Mesenchymal stem cell (in vitro differentiated cells and primary cell): Measurements from ENCODE around the gene NCEH1.
A peak's percentile ranks its signal among the peaks of the same experiment; 100 is the strongest.

ENCODE experiments used
- DNase-seq: peaks from one replicate; pipeline ENCODE4 v3.0.0-alpha.2; 2013
- H2AFZ ChIP-seq: one replicate; pipeline ENCODE4 v1.6.1; 2013; ENCODE audit warnings: low read depth, mild to moderate bottlenecking, control low read depth, inconsistent platforms, low read length, moderate library complexity
- H2AK5ac ChIP-seq: 2 replicates; pipeline ENCODE4 v1.6.1; 2013; ENCODE audit warnings: low read length, moderate library complexity, mild to moderate bottlenecking, inconsistent platforms; ENCODE audit not compliant: severe bottlenecking
- H2BK120ac ChIP-seq: one replicate; pipeline ENCODE4 v1.6.1; 2013; ENCODE audit warnings: low read depth, mild to moderate bottlenecking, inconsistent platforms, low read length, moderate library complexity
- H2BK12ac ChIP-seq, 2 experiments: one replicate each; pipeline ENCODE4 v1.6.1; 2013; ENCODE audit warnings: inconsistent platforms in 2 of 2, low read length in 2 of 2, mild to moderate bottlenecking in 2 of 2, moderate library complexity in 2 of 2, control low read depth in 1 of 2
- H2BK15ac ChIP-seq: one replicate; pipeline ENCODE4 v1.6.1; 2013; ENCODE audit warnings: mild to moderate bottlenecking, low read depth, inconsistent platforms; ENCODE audit not compliant: poor library complexity, severe bottlenecking
- H2BK5ac ChIP-seq: 2 replicates; pipeline ENCODE4 v1.6.1; 2013; ENCODE audit warnings: low read depth, mild to moderate bottlenecking, low read length, control low read depth, inconsistent platforms; ENCODE audit not compliant: poor library complexity, severe bottlenecking
- H3K14ac ChIP-seq, 2 experiments: one replicate each; pipeline ENCODE4 v1.6.1; 2013; ENCODE audit warnings: inconsistent platforms in 2 of 2, low read length in 2 of 2, control low read depth in 1 of 2, mild to moderate bottlenecking in 1 of 2, moderate library complexity in 1 of 2
- H3K18ac ChIP-seq, 2 experiments: one replicate each; pipeline ENCODE4 v1.6.1; 2013; ENCODE audit warnings: inconsistent platforms in 2 of 2, low read length in 2 of 2, control low read depth in 1 of 2, low read depth in 1 of 2, mild to moderate bottlenecking in 1 of 2
- H3K23ac ChIP-seq, 2 experiments: one replicate each; pipeline ENCODE4 v1.6.1; 2013; ENCODE audit warnings: inconsistent platforms in 2 of 2, low read length in 2 of 2, mild to moderate bottlenecking in 2 of 2, moderate library complexity in 2 of 2, control low read depth in 1 of 2
- H3K27ac ChIP-seq: 2 replicates; pipeline ENCODE4 v1.5.1; 2013; ENCODE audit warnings: mild to moderate bottlenecking, moderate library complexity, low read length, control low read depth, inconsistent platforms; ENCODE audit not compliant: poor library complexity, severe bottlenecking
- H3K27me3 ChIP-seq, 2 experiments: 2 replicates each; pipeline versions ENCODE4 v1.6.1 to v1.7.0; 2013; ENCODE audit warnings: low read length in 2 of 2, mild to moderate bottlenecking in 2 of 2, moderate library complexity in 2 of 2, control low read depth in 1 of 2, inconsistent platforms in 1 of 2; ENCODE audit not compliant: control insufficient read depth in 1 of 2, insufficient read depth in 1 of 2
- H3K36me3 ChIP-seq, 2 experiments: 2 replicates each; pipeline versions ENCODE4 v1.6.1 to v1.7.0; 2013; ENCODE audit warnings: low read length in 2 of 2, control low read depth in 1 of 2, inconsistent platforms in 1 of 2, low read depth in 1 of 2, mild to moderate bottlenecking in 1 of 2; ENCODE audit not compliant: insufficient read depth in 2 of 2, control insufficient read depth in 1 of 2
- H3K4ac ChIP-seq, 2 experiments: one replicate each; pipeline ENCODE4 v1.6.1; 2013; ENCODE audit warnings: inconsistent platforms in 2 of 2, low read length in 2 of 2, mild to moderate bottlenecking in 2 of 2, moderate library complexity in 2 of 2, control low read depth in 1 of 2, low read depth in 1 of 2
- H3K4me1 ChIP-seq: 2 replicates; pipeline ENCODE4 v1.6.1; 2013; ENCODE audit warnings: low read depth, low read length, control low read depth; ENCODE audit not compliant: control insufficient read depth, insufficient read depth
- H3K4me2 ChIP-seq: 2 replicates; pipeline ENCODE4 v1.6.1; 2013; ENCODE audit warnings: low read length, mild to moderate bottlenecking, inconsistent platforms; ENCODE audit not compliant: poor library complexity, severe bottlenecking
- H3K4me3 ChIP-seq, 2 experiments: 2 replicates each; pipeline versions ENCODE4 v1.5.1 to v1.7.0; 2013; ENCODE audit warnings: low read length in 2 of 2, mild to moderate bottlenecking in 2 of 2, control low read depth in 1 of 2, low read depth in 1 of 2; ENCODE audit not compliant: insufficient read depth in 1 of 2
- H3K79me1 ChIP-seq: replicated peaks from 2 replicates; pipeline ENCODE4 v1.6.1; 2013; ENCODE audit warnings: mild to moderate bottlenecking, control low read depth, low read length, inconsistent platforms; ENCODE audit not compliant: poor library complexity, severe bottlenecking
- H3K9ac ChIP-seq: 2 replicates; pipeline ENCODE4 v1.7.0; 2013; ENCODE audit warnings: mild to moderate bottlenecking, low read length, moderate library complexity
- H3K9me3 ChIP-seq: 2 replicates; pipeline ENCODE4 v1.7.0; 2013; ENCODE audit warnings: mild to moderate bottlenecking, low read length; ENCODE audit not compliant: control insufficient read depth
- H4K8ac ChIP-seq: one replicate; pipeline ENCODE4 v1.6.1; 2013; ENCODE audit warnings: inconsistent platforms, mild to moderate bottlenecking, low read length, moderate library complexity
- H4K91ac ChIP-seq: one replicate; pipeline ENCODE4 v1.6.1; 2013; ENCODE audit warnings: mild to moderate bottlenecking, low read length, inconsistent platforms
- WGBS: methylation state at CpG from one replicate; pipeline ENCODE4 v1.1.7; 2013; ENCODE audit warnings: mixed read lengths; 5-methylcytosine and 5-hydroxymethylcytosine counted together

The NCEH1 gene

DNA sequence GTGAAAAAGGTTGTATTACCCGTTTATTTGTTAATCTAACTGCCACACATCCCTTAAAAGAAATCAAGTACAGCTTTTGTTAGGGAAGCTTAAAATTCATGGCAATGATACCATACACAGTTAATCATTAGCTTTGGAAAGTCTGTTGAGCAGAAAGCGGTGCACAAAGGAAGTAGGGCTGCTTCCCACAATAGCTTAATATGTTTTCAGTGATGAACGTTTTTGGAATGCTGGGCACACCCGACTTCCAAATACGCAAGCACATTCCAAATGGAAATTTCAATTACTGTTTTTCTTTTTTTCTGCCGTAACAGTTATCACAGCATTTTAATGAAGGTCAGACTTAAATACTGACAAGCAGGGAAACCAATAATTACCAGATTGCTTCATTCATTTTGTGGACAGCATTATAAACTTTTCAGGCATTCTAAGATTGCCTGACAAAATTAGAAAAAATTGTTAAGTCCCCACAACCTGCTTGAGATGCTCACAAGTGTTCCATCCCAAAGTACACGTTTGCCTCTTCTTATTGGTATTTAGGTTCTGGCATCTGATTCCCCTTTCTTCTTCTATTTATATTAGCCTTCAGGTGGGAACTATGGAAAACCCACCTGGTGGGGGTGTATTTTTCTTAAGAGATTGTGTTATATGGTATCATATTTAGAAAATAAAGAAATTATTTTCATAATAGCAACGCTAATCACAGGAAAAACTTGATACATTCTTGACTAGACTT, 38.5 kb upstream of the NCEH1 start:
- H3K27ac ChIP-seq = peak overlapping the region; percentile 97
- no peak overlapping the region for H4K91ac ChIP-seq
- peak; percentile 84 for DNase-seq
- no peak overlapping the region for H3K18ac ChIP-seq
- 0% methylated on average over 5 of the region's 8 CpGs for WGBS
- H3K9me3 ChIP-seq = no peaks in the 10 kb centered on the region
- peak overlapping the region; percentile 89 for H2AK5ac ChIP-seq
- H3K4me2 ChIP-seq = no peak overlapping the region
- H3K14ac ChIP-seq = no peak overlapping the region
- peak overlapping the region in 1 of 2 experiments; percentile 89 for H3K4me3 ChIP-seq
- H2BK5ac ChIP-seq = no peak overlapping the region
- no peaks in the 10 kb centered on the region for H3K27me3 ChIP-seq
- no peak overlapping the region for H2BK12ac ChIP-seq
- no peak overlapping the region for H3K23ac ChIP-seq
- no peaks in the 10 kb centered on the region for H3K79me1 ChIP-seq
- peaks cover 2% of the 10 kb centered on the region for H3K4me1 ChIP-seq
- H2BK120ac ChIP-seq = no peak overlapping the region
- H3K9ac ChIP-seq = peak overlapping the region; percentile 99
- H4K8ac ChIP-seq = no peak overlapping the region
- H2AFZ ChIP-seq = no peak overlapping the region
- H3K4ac ChIP-seq = no peak overlapping the region
- H3K36me3 ChIP-seq = no peaks in the 10 kb centered on the region
- H2BK15ac ChIP-seq = no peak overlapping the region

DNA sequence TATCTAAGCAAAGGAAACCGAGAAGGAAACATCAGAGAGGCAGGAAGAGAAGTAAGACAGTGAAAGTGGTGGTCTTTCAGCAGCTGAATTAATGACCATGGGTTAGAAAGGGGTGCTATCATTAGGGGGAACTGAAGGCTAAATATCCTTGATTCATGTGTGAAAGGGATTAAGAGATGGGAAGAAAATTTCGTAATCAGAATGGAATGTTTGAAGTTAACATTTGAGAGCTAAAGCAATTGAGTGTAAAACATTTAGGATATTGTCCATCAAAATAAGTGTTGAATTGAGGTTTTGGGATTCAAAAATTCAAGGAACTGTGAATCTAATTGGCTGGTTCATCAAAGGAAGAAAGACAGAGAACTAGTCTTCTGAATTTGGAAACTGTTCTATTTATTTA, 35.6 kb upstream of the NCEH1 start:
- Histone ChIP-seq H3K79me1 (no peaks in the 10 kb centered on the region), H4K91ac (no peak overlapping the region), H2BK5ac (peak overlapping the region; percentile 57), H2BK12ac (no peak overlapping the region), H3K4me2 (no peak overlapping the region), H2BK15ac (no peak overlapping the region), H3K9ac (peak overlapping the region; percentile 6), H3K9me3 (no peaks in the 10 kb centered on the region), H4K8ac (no peak overlapping the region), H3K23ac (no peak overlapping the region), H2AK5ac (peak overlapping the region; percentile 90), H3K14ac (no peak overlapping the region), H2BK120ac (no peak overlapping the region), H3K27me3 (no peaks in the 10 kb centered on the region), H3K18ac (no peak overlapping the region), H3K4ac (no peak overlapping the region), H3K4me3 (no peak overlapping the region), H3K27ac (peak overlapping the region; percentile 45), H2AFZ (no peak overlapping the region), H3K4me1 (peaks cover 3% of the 10 kb centered on the region), H3K36me3 (no peaks in the 10 kb centered on the region)
- WGBS = 45% methylated on average over 2 of the region's 2 CpGs
- DNase-seq = peak; percentile 17

DNA sequence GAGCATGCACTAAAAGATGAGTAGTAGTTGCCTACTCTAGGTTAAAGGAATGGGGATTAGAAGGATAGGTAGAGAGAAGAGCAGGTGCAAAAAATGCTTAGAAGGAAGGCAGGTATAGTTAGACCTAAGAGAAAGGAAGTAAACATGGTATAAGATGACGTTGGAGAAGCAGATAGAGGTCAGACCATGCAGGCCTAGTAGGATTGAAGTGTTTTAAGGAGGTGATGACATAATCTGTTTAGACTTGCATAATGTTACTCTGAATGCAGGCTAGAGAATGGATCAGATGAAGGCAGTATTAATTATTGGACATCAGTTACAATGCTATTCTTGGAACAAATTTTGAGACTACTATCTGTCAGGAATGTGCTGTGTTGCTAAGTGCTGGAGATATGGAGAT, 28.6 kb upstream of the NCEH1 start:
- Histone ChIP-seq H3K79me1 (no peaks in the 10 kb centered on the region), H3K9me3 (no peaks in the 10 kb centered on the region), H3K27me3 (no peaks in the 10 kb centered on the region), H3K14ac (no peak overlapping the region), H2BK12ac (no peak overlapping the region), H2BK120ac (no peak overlapping the region), H2AFZ (no peak overlapping the region), H3K4ac (no peak overlapping the region), H3K4me2 (no peak overlapping the region), H3K27ac (no peak overlapping the region), H3K9ac (no peak overlapping the region), H2BK5ac (no peak overlapping the region), H2BK15ac (no peak overlapping the region), H2AK5ac (no peak overlapping the region), H4K91ac (no peak overlapping the region), H3K18ac (no peak overlapping the region), H3K4me1 (peaks cover 1% of the 10 kb centered on the region), H3K4me3 (no peak overlapping the region), H3K36me3 (no peaks in the 10 kb centered on the region), H4K8ac (no peak overlapping the region), H3K23ac (no peak overlapping the region)
- DNase-seq = no peak
- WGBS = 66% methylated on average over 1 of the region's 1 CpG

DNA sequence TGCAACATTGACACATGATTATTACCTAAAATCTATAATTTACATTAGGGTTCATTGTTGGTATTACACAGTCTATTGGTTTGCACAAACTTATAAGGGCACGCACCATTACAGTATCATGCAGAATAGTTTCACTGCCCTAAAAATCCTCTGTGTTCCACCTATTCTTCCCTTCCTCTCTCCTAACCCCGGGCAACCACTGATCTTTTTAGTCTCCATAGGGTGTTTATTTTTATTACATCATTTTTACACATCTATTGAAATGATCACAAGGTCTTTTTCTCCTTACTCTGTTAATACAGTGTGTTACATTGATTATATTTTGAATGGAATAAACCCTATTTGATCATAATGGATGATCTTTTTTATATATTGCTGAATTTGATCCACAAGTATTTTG, 24.1 kb upstream of the NCEH1 start:
- Histone ChIP-seq H3K9ac (no peak overlapping the region), H3K4me2 (no peak overlapping the region), H3K14ac (no peak overlapping the region), H2BK12ac (no peak overlapping the region), H3K4me3 (no peak overlapping the region), H3K4me1 (no peaks in the 10 kb centered on the region), H2AK5ac (no peak overlapping the region), H4K8ac (no peak overlapping the region), H3K23ac (no peak overlapping the region), H2BK5ac (no peak overlapping the region), H2AFZ (no peak overlapping the region), H3K27me3 (no peaks in the 10 kb centered on the region), H3K9me3 (no peaks in the 10 kb centered on the region), H3K18ac (no peak overlapping the region), H3K79me1 (no peaks in the 10 kb centered on the region), H4K91ac (no peak overlapping the region), H2BK15ac (no peak overlapping the region), H3K4ac (no peak overlapping the region), H2BK120ac (no peak overlapping the region), H3K27ac (no peak overlapping the region), H3K36me3 (no peaks in the 10 kb centered on the region)
- no peak for DNase-seq
- WGBS = 100% methylated on average over 1 of the region's 2 CpGs
